Effector CD8-positive, alpha-beta T cell (primary cell): ENCODE results near the gene NDUFB5.

ENCODE experiments used
- DNase-seq: peaks from one replicate; lab custom pipeline; 2025; lab: John Stamatoyannopoulos, UW
- total RNA-seq, 4 experiments: gene quantifications; one replicate each; lab custom pipeline; 2026; lab: John Stamatoyannopoulos, UW

The NDUFB5 gene
- 9.2 to 16.3 (median 14.8) reads per million in 4 experiments for total RNA-seq

- peak; percentile 84 for DNase-seq
These were observed at the start of gene NDUFB5, which contains the start of gene MRPL47 for GRCh38 chr3:179604321-179605078. TSS of gene NDUFB5 (plus strand) at chr3:179604794. CDS start at chr3:179604816, 22 bp downstream. TSS of gene MRPL47 (minus strand) at chr3:179604638. CDS start at chr3:179604624, 14 bp downstream.

GRCh38 chr3:179558742-179559364, 45.7 kb upstream of the NDUFB5 start:
- no peak for DNase-seq

- no peak for DNase-seq
These were observed 43.8 kb upstream of the NDUFB5 start for GRCh38 chr3:179560791-179561190.

GRCh38 chr3:179562591-179563270, 41.9 kb upstream of the NDUFB5 start, which contains the start of gene ACTL6A:
TSS of gene ACTL6A (plus strand) at chr3:179562926. CDS start at chr3:179563093, 167 bp downstream.
- peak; percentile 98 for DNase-seq

- DNase-seq, result peak; percentile 54
These were observed 41.3 kb upstream of the NDUFB5 start for GRCh38 chr3:179563271-179563783.

GRCh38 chr3:179565496-179565895, 39.1 kb upstream of the NDUFB5 start:
- DNase-seq, result no peak

GRCh38 chr3:179580992-179581391, 23.6 kb upstream of the NDUFB5 start:
- DNase-seq, result no peak

GRCh38 chr3:179589143-179589542, 15.5 kb upstream of the NDUFB5 start:
- DNase-seq, result no peak

- no peak for DNase-seq
These were observed 13.9 kb upstream of the NDUFB5 start for GRCh38 chr3:179590669-179591068.

GRCh38 chr3:179591313-179591712, 13.3 kb upstream of the NDUFB5 start:
- DNase-seq, result no peak

- DNase-seq, result no peak
These were observed 5.1 kb upstream of the NDUFB5 start for GRCh38 chr3:179599531-179599930.

GRCh38 chr3:179603321-179603720, 1.3 kb upstream of the NDUFB5 start:
- no peak for DNase-seq

GRCh38 chr3:179603831-179604230, 763 bp upstream of the NDUFB5 start:
- no peak for DNase-seq

GRCh38 chr3:179606534-179607085, 2.0 kb downstream of the NDUFB5 start:
- no peak for DNase-seq

GRCh38 chr3:179608931-179609720, 4.5 kb downstream of the NDUFB5 start:
- DNase-seq, result no peak

- DNase-seq, result no peak
These were observed 5.5 kb downstream of the NDUFB5 start for GRCh38 chr3:179610066-179610465.

- DNase-seq, result no peak
These were observed 9.2 kb downstream of the NDUFB5 start for GRCh38 chr3:179613807-179614206.

GRCh38 chr3:179615458-179616173, 11.0 kb downstream of the NDUFB5 start:
- no peak for DNase-seq

- DNase-seq, result no peak
These were observed 17.4 kb downstream of the NDUFB5 start for GRCh38 chr3:179622023-179622422.

- DNase-seq, result no peak
These were observed 19.9 kb downstream of the NDUFB5 start for GRCh38 chr3:179624451-179624850.
